Mesenteric fat pad (tissue), 1 donor: ENCODE results near the gene AOPEP. TPM values are rescaled to one million over a fixed set of nuclear protein-coding genes. Genes with fewer than 3 reads are reported as not detected.
"Not testable (repeated sequence)": the region's sequence is repeated elsewhere in the genome, so short reads cannot be mapped to it uniquely, and the experiment has no call there.

Experiments used
- DNase-seq: peaks from one replicate; pipeline ENCODE4 v3.0.0-alpha.2; 2020; ENCODE audit warnings: low spot score
- total RNA-seq: library from RNA; stranded (reverse); fragmentation: NEBNext Ultra II Directional; extraction: Animal tissue kit (Norgen Biotek cat#: 25700); gene quantifications from one replicate; pipeline ENCODE4 v1.2.1, GENCODE V29; 2021
- donor health status: DM: yes; HTN: yes; CAD: no.

AOPEP gene
- total RNA-seq, 1 donor from 2014 or later = 28.7 TPM

DNA sequence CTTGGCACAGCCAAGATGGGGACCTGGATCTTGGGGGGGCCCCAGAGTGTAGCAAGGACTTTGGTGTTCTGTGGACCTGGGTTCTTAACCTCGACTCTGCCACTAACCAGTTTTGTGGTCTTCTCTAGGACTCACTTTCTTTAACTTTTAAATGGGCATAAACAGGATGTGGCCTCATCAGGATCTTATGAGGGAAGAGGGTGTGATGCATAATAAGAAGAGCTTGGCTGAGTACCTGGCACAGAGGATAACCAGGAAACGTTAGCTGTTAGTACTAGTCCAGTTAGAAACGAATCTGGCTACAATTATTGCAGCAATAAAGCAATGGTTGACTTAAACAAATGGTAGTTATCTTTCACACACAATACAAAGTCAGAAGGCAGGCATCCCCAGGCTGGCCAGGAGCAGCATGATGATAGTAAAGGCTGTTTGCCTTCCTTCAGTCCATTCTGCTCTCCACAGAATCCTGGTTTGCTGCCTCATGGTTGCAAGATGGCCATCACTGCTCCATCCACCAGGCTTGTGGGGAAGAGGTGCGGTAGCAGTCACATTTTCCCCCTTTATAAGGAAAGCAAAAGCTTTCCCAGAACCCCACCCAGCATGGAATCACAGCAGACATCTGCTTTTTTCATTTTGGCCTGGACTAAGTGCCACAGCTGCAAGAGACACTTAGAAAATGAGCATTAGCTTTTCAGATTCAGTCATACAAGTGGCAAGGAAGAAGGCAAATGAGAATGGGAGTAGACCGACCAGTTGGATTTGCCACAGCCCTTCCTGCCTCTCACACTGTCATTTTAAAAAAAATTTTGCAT lies 225.0 kb downstream of the AOPEP start:
- no peak for DNase-seq

DNA sequence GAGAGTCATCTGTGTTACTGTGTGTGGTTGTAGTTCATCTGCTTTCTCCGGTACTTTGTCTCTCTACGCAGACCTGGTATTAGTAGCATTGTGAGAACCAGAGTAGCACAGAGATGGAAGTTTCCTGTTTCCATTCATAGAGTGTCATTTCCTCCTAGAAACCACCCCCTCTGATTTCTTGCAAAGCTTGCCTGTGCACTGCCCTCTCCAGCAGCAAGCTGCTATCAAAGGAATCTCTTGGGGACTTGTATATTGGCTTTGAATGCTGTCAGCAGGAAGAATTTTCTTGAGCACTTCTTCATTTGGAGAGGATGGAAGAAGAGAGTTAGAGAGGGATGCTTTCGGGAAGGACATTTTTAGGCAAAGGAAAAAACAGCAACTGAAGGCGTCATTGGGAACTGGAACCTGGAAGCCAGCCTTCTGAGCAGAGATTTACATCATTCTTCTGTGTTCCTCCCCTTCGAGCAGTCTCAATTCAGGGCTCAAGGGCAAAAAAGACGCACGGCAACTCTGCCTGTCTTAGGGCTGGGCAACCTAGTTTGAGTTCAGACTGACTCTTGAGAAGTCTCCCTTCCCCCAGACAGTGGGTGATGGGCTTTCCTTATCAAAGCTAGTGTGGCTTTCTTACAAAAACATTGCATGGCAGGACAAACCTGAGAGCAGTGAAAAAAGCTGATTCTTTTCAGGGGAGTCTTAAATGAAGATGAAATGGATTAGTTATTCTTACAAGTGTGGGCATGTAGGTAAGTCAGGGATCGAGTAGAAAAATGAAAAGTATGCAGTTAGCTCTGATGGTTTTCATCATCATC lies 226.3 kb downstream of the AOPEP start:
- no peak for DNase-seq

DNA sequence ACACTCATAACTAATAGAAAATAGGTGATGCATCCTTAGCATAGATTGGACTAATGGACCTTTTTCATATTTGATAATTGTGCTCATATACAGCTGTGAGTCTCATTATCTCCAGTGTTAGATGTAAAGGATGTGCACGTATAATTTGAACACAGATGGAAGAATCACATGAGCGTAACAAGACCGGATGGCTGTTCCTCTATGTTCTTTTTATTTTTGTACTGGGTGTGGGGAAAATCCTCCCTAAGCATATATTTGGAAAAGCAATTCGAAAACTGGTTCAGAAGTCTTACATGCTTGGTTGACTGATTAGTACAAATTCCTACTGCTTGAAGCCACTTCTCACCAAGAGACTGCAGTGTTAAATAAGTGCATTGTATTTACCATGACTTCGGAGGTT lies 230.2 kb downstream of the AOPEP start:
- DNase-seq = no peak

DNA sequence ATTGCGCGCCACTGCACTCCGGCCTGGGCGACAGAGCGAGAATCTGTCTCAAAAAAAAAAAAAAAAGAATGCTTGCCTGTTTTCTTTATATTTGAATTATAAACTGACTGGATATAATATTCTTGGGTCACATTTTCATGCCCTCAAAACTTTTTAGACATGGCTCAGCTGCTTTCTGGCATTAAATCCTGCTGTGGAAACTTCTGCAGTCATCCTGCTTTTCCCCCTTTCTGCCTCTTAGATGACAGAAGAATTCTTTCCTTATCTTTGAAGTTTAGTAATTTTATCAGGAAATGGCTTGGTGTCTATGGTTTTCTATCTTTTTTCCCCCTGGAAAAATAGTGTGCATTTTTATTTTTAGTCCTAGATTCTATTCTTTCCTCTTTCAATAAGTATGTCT lies 234.5 kb downstream of the AOPEP start:
- DNase-seq = no peak

DNA sequence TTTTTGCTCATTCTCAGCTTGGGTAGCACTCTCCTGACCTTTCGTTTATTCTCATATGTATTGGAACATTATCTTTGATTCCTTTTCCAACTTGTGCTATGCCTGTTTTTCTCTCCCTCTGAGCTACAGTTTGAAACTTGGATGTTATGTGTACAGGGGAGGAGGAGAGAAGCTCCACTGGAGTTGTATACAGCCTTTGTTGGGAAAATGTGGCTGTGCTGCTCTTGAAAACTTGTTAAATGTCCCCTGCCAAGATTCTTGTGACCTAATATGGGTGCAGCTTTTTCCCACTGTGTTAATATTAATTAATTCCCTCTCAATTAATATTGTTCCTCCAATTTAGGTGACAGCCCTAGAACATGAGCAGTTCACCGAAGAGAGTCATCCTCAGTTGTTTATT lies 235.4 kb downstream of the AOPEP start:
- no peak for DNase-seq

DNA sequence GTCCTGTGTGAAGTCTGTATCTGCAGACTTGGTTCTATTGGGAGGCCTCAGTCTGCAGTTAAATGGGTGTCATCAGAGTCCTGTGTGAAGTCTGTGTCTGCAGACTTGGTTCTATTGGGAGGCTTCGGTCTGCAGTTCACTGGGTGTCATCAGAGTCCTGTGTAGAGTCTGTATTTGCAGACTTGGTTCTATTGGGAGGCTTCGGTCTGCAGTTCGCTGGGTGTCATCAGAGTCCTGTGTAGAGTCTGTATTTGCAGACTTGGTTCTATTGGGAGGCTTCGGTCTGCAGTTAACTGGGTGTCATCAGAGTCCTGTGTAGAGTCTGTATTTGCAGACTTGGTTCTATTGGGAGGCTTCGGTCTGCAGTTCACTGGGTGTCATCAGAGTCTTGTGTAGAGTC lies 239.1 kb downstream of the AOPEP start:
- not testable (repeated sequence) for DNase-seq

DNA sequence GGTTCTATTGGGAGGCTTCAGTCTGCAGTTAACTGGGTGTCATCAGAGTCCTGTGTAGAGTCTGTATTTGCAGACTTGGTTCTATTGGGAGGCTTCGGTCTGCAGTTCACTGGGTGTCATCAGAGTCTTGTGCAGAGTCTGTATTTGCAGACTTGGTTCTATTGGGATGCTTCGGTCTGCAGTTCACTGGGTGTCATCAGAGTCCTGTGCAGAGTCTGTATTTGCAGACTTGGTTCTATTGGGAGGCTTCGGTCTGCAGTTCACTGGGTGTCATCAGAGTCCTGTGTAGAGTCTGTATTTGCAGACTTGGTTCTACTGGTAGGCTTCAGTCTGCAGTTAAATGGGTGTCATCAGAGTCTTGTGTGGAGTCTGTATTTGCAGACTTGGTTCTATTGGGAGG lies 239.5 kb downstream of the AOPEP start:
- DNase-seq = not testable (repeated sequence)

DNA sequence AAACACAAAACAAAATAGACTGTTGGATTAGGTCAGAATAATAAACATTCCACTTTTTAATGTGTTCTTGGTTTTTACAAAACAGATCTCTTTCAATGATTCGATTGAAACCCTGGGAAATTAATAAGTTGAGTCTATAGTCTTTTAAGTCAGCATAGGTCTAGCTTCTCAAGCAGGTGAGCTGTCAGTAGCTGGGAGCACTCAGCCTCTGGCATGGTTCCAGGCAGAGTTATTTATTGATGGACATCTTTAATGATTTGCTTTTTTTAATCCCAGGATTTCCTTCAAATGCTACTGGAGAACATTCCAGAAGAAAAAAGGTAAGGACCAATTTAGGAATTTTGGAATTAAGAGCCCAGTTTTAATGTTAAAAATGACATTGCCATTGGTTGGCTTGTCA lies 241.0 kb downstream of the AOPEP start:
- DNase-seq = no peak

DNA sequence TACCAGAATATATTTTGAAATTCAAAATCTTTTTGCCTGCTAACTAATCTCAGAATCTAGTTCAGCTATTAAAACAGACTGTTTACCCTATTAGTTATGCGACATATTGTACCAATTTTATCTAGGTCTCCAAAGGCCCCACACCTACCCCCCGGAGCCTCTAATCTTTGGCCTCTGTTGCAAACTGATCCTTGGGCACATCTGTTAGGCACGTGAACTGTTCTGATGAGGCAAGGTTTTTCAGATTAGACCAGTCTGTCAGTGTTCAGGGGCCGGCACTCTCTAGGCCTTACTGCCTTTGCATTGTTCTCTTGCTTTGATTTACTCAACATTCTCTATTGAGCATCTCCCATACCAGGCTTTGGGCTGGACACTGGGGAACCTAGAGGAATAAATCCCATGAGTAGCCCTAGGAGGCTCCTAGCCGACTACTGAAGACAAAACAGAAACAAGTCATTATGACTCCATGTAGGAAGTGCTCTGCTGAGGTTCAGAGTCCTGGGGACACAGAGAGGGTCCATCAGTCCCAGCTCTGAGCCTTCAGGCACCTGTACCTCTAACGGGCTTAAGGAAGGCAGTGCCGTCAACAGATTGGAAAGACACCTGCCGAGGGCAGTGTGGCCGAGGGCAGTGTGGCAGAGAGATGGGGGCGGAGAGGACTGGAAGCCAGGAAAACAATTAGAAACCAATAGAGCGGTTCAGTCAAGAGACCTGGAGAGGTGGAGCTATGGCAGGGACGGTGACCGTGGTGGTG lies 245.1 kb downstream of the AOPEP start:
- DNase-seq = no peak

DNA sequence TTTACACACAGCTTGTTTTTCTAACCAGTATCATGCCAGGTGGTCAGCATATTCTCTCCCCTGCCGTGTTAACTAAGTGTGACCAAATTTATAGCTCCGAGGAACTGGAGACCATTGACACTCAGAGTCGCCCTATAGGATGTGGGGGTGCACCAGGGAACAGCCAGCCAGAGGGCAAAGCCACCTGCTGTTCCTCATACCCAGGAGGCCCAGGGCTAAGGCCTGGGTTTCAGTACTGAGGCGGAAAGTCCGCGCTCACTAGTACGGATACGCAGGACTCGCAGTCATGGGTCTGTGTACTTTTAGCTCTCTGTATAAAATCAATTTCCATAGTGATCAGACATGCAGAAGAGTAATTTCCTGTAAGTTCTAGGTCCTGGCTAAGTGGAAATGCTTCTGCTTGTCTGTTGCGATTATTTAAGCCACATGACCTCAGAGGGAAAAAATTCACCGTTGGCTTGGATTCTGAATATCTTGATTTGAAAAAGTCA lies 247.0 kb downstream of the AOPEP start:
- no peak for DNase-seq

DNA sequence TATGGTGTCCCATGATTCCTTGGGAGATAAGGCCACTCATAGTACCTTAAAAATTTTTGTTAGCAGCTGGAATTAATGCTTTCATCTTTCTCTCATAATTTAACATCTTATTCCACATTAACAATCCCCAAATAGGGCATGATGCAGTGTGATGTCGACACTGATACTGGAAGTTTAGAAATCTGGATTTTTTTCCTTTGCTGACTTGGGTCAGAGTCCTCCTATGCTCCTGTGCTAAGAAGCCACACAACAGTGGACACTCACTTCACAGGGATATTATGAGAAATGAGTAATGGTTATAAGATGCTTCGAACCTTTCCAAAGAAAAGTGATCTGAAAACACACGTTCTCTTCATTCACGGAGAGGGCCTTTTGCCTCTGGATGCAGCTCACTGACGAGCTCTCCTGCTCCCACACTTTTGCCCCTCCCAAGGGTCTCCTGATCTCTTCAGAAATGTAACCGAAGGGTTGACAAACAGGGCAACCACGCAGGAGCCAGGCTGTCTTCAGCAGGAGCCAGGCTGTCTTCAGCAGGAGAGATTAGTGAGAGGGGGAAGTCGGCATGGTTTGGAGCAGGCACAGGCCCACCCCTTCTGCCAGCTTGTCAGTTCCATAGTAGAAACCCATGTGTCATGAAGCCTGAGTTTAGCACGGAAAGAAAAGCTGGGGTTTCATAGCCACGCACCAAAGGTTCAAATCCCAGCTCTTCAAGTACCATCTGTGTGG lies 247.8 kb downstream of the AOPEP start:
- no peak for DNase-seq

DNA sequence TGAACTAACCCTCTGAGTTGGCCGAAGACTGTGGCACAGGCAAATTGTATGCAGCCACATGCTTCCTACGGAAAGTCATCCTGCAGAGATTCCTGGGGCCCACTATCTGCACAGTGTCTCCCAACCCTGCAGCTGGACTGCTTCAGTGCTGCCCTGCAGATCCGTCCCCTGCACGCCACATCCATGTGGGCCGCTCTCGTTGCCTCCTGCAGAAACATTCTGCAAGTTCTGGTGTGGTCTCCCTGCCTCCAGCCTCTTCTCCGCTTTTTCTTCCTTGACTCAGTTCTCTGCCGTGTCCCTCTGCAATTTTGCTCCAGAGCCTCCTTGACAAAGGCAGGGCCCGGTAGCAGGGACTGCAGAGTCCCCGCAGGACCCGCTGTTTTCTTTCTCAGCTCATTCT lies 249.0 kb downstream of the AOPEP start:
- DNase-seq = no peak

DNA sequence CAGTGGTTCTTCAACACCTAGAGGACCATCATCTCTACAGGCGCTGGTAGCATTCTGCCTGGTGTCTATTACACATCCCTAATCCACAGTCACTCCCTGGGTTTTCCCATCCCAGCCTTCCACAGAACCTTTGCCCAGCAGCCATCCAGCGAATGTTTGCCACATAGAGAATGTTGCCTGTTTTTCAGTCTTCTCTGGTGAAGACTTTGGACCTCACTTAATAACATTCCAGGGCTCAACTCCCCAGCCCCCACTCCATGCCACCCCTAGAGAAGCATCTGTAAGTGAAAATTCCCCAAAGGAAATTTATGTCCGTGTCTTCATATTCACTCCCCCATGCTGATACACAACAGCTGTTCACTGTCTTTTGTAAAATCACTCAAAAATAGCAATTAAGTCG lies 249.6 kb downstream of the AOPEP start:
- DNase-seq = no peak

DNA sequence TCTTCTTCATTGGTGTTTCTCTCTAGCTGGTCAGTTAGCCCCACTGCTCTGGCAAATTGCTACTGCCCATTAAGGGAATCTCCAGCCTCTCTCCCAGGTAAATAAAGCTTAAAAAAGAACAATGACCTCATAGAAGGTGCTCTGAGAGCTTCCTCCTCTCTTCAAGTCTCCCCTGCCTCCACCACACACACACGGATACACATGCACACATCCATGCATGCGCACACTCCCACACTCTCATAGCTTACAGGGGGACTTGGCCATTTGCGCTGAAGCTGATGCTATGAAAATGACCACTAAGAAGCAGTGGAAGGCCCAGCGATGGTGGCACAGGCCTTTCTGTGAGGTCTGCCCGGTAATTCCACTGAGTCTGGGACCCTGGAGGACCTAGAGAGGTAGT lies 250.9 kb downstream of the AOPEP start:
- no peak for DNase-seq

DNA sequence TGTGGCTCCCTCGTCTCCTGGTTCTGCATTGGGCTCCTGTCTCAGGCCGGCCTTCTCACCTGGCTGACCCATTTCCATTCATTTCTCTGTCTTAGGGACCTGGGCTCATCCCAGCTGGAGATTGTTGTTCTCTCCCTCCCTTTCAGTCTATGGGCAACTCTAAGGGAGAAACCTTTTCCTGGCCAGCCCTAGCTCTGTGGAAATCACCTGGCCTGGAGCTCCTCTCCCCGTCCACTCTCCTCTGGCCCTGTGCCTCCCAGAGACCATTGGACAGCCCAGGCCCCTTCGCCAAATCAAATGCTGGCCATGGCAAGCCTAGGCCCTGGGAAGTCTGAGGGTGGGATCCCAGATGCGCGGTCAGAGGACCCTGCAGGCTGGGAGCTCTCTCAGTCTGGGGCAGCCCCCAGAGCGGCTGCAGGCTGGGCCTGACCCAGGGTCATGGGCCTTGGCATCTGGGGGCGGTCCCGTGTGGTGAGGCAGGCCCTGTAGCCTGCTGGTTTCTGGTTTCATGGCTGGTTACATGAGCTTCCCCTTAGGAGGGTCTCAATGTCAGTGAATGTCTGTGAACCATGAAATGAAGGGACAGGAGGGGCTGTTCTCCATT lies 253.5 kb downstream of the AOPEP start:
- no peak for DNase-seq

DNA sequence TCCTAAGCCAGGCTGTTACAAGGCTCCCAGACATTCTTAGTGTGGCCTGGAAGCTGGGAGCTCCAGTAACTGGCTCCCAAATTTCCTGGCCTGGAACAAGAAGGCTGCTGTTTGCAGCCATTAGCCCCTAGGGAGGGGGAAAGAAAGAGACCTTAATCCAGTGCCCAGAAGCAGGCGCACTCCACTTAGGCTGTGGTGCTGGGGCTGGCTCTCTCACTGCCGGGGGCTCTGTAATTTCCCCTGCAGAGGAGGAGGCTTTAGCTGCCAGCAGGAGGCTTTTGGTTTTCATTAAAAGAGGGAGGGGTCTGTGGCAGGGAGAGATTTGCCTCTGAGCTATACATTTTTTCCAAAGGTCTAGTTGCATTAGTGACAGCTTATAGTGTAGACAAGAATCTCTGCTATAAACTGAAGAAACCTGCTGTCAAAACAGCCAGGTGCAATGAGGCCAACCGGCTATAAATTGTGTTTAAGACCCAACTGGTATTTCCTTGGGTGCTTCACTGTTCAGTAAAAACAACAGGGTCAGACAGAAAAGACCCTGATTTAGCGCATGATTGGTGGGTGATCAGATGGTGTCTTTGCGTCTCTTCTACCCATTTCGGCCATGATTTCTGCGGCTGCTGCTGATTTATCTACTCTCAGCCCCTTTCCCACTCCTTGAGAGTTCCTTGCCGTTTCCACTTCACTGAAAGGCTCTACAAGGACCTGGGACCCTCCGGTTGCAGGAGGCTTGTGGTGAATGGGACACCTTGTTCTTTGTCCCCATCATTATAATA lies 254.6 kb downstream of the AOPEP start:
- no peak for DNase-seq

DNA sequence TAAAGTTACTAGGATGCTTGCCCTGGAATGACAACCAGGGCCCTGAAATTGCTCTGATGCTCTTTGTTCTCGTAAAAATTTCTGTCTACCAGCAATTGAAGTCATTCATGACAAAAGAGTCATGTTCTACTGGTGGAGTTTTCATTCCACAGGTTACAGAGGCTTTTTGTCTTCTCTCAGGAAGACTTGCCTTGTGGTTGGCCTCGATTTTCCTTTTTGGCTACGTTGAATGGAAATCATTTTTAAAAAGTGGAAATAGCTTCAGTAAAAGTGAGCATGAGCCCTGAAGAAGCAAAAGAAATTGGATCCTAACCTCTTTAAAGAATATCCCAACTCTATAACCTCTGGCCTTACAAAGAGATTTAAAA lies 255.2 kb downstream of the AOPEP start:
- no peak for DNase-seq

DNA sequence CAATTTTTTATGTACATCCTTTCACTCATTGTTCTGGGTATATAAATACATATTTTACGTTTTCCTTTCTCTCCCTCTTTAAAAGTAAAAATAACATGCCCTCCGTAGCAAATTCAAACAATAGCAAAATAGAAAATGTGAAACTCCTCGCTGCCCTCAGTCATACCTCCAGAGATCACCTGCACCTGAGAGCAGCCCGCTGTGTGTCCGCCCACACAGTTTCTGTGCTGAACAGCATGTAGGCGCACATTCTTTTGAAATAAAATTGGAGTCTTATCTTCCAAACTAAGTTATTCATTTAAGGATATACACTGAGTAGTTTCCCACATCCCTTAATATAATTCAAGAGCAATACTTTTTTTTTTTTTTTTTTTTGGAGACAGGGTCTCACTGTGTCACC lies 255.7 kb downstream of the AOPEP start:
- DNase-seq = no peak

DNA sequence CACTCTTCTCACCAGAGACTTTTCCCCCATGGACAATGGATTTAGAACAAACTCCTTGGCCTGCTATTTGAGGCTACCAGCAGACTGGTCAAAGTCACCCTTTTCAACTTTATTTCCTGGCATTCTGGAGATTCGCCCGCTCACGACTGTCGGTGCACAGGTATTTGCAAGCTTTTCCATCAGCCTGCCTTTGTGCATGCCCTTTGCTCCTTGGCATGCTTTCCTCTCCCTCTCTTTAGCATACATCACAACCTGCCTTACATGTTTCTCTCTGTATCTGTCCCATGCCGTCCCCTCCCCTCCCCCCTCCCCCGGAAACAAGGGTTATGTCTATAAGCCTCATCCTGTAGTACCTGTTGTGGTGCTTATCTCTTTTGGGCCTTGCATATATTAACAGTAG lies 257.1 kb downstream of the AOPEP start:
- no peak for DNase-seq

DNA sequence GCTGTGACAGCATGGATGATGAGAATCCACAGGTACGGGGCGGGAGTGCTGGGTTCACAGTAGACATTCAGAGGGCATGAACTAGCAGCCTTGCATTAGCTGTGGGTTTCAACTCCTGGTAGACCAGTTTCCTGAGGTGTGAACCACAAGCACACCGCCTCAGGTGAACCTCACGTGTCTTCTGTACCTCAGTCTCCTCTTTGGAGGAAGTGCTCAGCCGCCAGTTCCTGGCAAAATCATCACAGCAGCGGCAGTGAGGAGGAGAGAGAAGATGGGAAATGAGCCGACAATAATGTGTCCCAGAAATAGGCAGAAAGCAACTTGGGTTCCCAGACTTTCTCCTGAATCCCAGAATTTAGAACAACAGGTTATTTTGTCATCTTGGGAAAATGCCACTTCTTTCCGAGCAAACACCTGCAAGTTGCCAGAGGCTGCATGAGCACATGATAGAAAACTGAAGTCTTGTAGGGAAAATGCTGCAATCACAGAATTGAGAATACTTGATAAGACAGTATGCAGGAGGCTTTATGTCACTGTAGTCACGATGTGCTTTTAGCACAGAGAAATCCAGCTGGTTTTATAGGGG lies 258.5 kb downstream of the AOPEP start:
- DNase-seq = no peak
